ENCODE measurements around the gene SNX5. TPM values are rescaled to one million over a fixed set of nuclear protein-coding genes. Genes with fewer than 3 reads are reported as not detected.

SNX5 gene
- total and polyA plus RNA-seq, 2 of the 13 experiments (the other 11 are each of a cell fraction or from before 2014, with no cell fraction given), result 664 to 1,040 TPM

DNA sequence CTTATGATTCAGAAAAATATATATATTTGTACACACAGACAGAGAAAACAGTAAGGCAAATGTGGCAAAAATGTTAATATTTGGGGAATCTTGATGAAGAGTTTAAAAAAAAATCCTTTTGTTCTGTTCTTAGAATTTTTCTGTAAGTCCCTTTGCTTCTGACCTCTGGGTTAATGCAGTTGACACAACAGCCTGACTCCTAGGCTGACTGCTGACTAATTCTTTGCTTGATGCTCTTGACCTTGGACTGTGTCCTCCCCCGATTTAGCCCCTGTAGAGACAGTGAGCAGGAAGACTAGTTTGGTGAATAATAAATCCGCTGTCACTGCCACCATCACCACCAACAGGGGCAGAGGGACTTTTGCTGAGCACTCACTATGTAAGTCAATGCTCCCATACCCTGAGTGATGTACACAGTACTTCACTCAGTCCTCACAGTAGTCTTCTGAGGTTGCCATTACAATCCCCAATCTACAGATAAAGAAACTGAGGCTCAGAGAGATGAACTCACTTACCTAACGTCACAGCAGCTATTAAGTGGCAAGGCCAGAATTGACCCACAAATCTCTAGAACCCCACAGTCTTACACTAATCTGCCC lies 71.7 kb downstream of the SNX5 start (continued):
- TF ChIP-seq, protein P1, sequence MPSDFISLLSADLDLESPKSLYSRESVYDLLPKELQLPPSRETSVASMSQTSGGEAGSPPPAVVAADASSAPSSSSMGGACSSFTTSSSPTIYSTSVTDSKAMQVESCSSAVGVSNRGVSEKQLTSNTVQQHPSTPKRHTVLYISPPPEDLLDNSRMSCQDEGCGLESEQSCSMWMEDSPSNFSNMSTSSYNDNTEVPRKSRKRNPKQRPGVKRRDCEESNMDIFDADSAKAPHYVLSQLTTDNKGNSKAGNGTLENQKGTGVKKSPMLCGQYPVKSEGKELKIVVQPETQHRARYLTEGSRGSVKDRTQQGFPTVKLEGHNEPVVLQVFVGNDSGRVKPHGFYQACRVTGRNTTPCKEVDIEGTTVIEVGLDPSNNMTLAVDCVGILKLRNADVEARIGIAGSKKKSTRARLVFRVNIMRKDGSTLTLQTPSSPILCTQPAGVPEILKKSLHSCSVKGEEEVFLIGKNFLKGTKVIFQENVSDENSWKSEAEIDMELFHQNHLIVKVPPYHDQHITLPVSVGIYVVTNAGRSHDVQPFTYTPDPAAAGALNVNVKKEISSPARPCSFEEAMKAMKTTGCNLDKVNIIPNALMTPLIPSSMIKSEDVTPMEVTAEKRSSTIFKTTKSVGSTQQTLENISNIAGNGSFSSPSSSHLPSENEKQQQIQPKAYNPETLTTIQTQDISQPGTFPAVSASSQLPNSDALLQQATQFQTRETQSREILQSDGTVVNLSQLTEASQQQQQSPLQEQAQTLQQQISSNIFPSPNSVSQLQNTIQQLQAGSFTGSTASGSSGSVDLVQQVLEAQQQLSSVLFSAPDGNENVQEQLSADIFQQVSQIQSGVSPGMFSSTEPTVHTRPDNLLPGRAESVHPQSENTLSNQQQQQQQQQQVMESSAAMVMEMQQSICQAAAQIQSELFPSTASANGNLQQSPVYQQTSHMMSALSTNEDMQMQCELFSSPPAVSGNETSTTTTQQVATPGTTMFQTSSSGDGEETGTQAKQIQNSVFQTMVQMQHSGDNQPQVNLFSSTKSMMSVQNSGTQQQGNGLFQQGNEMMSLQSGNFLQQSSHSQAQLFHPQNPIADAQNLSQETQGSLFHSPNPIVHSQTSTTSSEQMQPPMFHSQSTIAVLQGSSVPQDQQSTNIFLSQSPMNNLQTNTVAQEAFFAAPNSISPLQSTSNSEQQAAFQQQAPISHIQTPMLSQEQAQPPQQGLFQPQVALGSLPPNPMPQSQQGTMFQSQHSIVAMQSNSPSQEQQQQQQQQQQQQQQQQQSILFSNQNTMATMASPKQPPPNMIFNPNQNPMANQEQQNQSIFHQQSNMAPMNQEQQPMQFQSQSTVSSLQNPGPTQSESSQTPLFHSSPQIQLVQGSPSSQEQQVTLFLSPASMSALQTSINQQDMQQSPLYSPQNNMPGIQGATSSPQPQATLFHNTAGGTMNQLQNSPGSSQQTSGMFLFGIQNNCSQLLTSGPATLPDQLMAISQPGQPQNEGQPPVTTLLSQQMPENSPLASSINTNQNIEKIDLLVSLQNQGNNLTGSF (CRISPR knock-in tag; IDR thresholded peaks at IDR 0.05), result no peak
- TF ChIP-seq ARID4A (CRISPR knock-in tag; IDR thresholded peaks at IDR 0.05; ENCODE audit: borderline replicate concordance), result peak; percentile 72; the same call in 1 of the 2 replicates
- peak; percentile 78 for TF ChIP-seq ZNF362 (CRISPR knock-in tag; IDR thresholded peaks at IDR 0.05; ENCODE audit: borderline replicate concordance)
- no peak; the same call in 1 of the 2 replicates for TF ChIP-seq ZNF615 (CRISPR knock-in tag; IDR thresholded peaks at IDR 0.05; ENCODE audit: borderline replicate concordance)
- TF ChIP-seq ZNF101 (CRISPR knock-in tag; IDR thresholded peaks at IDR 0.05; ENCODE audit: borderline replicate concordance, low read depth), result 0 out of 2 replicates have a peak, but pooled peaks have one; percentile 30
- TF ChIP-seq, protein P2, sequence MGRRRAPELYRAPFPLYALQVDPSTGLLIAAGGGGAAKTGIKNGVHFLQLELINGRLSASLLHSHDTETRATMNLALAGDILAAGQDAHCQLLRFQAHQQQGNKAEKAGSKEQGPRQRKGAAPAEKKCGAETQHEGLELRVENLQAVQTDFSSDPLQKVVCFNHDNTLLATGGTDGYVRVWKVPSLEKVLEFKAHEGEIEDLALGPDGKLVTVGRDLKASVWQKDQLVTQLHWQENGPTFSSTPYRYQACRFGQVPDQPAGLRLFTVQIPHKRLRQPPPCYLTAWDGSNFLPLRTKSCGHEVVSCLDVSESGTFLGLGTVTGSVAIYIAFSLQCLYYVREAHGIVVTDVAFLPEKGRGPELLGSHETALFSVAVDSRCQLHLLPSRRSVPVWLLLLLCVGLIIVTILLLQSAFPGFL (CRISPR knock-in tag; IDR thresholded peaks at IDR 0.05), result no peak
- TF ChIP-seq, protein P3, sequence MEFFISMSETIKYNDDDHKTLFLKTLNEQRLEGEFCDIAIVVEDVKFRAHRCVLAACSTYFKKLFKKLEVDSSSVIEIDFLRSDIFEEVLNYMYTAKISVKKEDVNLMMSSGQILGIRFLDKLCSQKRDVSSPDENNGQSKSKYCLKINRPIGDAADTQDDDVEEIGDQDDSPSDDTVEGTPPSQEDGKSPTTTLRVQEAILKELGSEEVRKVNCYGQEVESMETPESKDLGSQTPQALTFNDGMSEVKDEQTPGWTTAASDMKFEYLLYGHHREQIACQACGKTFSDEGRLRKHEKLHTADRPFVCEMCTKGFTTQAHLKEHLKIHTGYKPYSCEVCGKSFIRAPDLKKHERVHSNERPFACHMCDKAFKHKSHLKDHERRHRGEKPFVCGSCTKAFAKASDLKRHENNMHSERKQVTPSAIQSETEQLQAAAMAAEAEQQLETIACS (CRISPR knock-in tag; IDR thresholded peaks at IDR 0.05), result no peak
